ENCODE results near the gene MRPL38.
"Not testable (repeated sequence)": the region's sequence is repeated elsewhere in the genome, so short reads cannot be mapped to it uniquely, and the experiment has no call there.

Gene MRPL38

GRCh38 chr17:75895370-75896155 lies 9.1 kb downstream of the MRPL38 start:
- peak in 1 of 2 donors; percentile 7 for DNase-seq

DNA sequence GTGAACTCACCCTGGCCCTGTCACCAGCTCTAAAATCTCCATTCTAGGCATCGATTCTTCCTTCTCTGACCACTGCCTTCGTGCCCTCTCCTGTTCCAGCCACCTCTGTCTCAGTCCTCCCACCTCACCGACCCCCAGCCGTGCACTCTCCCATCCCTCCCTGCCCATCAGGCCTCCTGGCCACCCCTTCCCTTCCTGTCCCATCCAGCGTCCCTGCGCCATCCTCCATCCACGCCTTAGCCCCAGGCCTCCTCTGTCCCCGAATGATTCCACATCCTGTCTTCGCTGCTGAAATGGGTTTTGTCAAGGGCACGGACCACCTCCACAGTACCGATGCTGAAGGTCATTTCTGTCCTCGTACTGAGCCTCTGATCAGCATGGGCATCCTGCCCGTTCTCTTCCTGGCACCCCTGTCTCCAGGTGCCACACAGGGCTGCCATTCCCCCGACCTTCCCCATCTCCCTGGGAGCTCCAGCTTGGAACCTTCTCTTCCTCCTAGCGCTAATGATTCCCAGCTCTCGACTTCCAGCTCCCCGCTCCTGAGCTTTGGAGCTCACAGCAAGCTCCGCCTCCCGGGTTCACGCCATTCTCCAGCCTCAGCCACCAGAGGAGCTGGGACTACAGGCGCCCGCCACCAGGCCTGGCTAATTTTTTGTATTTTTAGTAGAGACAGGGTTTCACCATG lies 10.5 kb downstream of the MRPL38 start:
- no peak for DNase-seq

DNA sequence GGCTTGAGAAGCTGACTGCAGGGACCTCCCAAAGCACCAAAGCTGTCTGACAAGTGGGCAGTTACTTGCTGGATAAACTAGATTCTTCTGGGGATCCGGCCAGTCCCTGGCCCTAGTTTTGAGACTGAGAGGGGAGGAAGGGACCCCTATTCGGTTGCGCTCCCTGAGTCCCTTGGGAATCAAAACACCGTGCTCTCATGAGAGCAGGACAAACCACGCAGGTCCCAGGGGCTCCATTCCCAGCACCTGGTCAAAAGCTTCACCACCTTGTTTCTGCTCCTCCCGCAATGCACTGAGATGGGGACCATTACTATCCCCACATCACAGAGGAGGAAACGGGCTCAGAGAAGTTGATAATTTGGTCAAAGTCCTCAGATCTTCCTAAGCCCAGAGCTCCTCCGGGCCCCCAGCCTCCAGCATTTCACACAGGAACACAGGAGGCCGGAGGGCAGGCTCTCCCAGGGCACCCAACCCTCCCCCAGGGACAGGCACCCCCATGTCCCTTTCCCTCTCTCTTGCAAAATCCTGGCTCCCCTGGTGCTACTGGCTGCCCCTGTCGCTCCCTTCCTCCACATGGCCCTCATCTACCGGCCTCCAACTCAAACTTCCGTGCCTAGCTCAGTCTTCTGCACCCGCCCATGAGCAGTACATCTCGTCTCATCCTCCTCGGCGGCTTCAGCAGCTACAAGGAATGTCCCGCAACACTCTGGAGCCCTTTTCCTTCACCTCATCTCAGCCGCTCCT lies 11.2 kb downstream of the MRPL38 start:
- DNase-seq = no peak

GRCh38 chr17:75892556-75893224 lies 12.0 kb downstream of the MRPL38 start:
- DNase-seq = no peak

DNA sequence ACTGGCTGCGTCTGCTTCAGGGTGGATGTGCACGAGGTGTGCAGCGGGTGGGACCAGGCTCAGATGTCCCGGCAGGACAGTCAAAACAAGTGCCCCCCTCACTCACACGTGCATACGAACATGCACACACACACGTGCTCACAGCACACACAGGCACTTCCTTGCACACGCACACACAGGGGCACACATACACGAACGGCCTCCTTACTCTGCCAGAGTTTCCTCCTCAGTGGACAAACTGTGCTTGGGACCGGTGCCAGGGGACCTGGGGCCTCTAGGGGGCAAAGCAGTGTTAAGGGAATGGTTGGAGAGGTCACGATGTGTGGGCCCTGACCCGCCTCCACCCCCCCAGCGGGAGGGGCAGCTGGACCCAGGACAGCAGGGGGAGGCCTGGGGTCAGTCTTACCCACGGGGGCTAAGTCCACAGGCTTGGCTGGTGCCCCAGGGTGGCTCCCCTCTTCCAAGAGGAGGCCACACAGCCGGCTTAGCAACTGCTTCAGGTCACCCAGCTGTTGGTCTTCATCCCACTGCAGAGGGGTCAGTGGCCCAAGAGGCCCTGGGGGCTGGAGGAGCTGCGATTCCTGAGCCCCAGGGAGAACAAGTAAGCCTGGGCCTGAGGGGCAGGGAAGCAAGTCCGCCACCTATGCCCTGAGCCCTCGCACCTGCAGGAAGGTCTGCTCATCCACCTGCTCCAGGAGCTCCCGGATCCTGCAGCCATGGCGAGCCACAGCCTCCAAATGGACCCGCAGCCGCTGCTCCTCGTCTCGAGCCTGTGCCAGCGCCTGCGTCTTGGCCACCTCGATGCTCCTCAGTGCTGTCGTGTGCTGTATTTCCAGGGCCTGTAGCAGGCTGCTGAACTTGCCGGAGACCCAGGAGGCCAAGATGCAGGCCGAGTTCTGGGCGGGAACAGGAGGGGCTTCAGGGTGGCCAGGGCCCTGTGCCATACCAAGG lies 12.8 kb downstream of the MRPL38 start:
- no peak for DNase-seq

GRCh38 chr17:75891022-75891604 lies 13.6 kb downstream of the MRPL38 start:
- no peak for DNase-seq

GRCh38 chr17:75889454-75889853 lies 15.2 kb downstream of the MRPL38 start:
- DNase-seq = no peak

DNA sequence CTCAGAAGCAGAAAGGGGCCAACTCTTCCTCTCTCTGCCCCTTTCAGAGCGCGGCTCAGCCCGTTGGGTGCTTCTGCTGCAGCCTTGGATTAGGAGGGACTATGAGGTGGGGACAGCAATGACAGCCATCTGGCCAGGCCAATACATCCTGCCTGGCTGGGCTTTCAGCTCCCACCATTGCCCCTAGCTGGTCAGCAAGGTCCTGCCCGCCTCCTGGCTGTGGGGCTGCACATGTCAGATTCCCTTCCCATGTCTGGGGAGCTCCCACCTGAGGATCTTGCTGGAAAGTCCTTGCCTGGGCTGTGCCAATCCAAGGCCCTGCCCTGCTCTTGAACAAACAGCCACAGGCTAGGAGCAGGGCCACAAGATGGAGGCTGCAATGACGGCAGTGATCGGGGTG lies 16.2 kb downstream of the MRPL38 start:
- DNase-seq = no peak

GRCh38 chr17:75885860-75886259 lies 18.8 kb downstream of the MRPL38 start:
- not testable (repeated sequence) for DNase-seq

DNA sequence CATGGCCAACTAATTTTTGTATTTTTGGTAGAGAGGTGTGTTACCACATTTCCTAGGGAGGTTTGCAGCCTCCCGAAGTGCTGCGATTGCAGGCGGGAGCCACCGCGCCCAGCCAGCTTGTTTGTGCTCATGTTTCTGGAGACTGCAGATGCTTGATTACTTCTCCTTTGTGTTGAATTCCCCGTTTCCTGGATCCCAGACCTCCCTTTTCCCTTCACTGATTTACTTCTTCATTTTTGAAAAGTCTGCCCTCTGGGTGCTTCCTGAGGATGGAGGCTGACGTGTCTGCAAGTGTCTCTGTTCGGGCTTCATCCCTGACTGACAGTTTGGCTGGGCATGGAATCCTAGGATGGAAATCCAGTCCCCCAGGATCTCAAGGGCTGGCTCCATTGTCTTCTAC lies 19.3 kb downstream of the MRPL38 start:
- DNase-seq = peak in 1 of 2 donors; percentile 10

- DNase-seq = no peak
Observed at GRCh38 chr17:75881678-75882454, 22.8 kb downstream of the MRPL38 start.

DNA sequence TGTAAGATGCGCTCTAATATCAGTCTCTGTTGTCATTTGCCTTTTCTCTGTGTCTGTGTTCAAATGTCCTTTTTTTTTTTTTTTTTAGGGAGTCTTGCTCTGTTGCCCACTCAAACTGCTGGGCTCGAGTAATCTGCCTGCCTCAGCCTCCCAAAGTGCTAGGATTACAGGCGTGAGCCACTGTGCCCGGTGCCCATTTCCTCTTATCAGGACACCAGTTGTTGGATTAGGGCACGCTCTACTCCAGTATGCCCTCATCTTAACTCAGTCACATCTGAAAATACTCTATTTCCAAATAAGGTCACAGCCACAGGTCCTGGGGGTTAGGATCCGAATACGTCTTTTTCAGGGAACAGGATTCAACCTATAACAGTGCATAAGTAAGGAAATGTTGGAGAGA lies 24.4 kb downstream of the MRPL38 start:
- DNase-seq = no peak

DNA sequence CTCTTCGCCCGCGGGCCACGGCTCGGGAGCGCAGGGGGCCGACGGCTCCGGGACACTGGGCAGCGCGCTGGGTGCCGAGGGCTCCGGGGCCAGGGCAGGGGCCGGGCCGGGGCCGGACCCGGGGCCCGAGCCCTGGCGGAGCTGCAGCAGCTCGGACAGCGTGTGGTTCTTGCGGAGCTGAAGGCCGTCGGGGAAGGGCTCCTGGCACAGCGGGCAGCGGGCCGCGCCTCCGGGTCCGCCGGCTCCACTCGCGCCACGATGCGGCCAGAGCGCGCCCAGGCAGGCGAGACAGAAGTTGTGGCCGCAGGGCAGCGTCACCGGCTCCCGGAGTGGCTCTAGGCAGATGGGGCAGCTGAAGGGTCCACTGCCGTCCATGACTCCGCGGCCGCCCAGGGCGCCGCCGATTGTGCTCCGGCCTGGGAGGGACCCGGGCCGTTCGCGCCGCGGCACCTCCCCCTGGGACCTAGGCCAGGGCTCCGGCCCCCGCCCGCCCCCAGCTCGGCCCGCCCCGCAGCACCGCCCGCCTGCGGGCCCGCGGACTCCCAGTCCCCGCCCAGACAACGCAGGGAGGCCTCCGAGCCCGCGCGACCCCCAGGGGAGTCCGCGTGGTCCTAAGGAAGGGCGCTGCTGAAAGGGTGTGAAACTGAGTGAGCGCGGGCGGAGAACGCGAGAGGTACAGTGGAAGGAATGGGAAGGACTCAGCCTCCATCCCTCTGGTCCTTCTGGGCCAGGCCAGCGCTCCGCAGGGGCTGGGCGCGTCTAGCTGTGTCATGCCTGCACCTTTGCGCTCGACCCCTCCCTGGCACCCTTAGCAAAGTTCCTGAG lies 26.3 kb downstream of the MRPL38 start, which contains the start of gene TRIM47:
Gene TRIM47 (minus strand): TSS at position 408 of the 825 bp plus-strand sequence. CDS start 33 bp downstream, at position 375.
- peak in 1 of 2 donors; percentile 36 for DNase-seq

- DNase-seq = peak in 1 of 2 donors; percentile 36
Observed at GRCh38 chr17:75877752-75878173, 26.9 kb downstream of the MRPL38 start.

DNA sequence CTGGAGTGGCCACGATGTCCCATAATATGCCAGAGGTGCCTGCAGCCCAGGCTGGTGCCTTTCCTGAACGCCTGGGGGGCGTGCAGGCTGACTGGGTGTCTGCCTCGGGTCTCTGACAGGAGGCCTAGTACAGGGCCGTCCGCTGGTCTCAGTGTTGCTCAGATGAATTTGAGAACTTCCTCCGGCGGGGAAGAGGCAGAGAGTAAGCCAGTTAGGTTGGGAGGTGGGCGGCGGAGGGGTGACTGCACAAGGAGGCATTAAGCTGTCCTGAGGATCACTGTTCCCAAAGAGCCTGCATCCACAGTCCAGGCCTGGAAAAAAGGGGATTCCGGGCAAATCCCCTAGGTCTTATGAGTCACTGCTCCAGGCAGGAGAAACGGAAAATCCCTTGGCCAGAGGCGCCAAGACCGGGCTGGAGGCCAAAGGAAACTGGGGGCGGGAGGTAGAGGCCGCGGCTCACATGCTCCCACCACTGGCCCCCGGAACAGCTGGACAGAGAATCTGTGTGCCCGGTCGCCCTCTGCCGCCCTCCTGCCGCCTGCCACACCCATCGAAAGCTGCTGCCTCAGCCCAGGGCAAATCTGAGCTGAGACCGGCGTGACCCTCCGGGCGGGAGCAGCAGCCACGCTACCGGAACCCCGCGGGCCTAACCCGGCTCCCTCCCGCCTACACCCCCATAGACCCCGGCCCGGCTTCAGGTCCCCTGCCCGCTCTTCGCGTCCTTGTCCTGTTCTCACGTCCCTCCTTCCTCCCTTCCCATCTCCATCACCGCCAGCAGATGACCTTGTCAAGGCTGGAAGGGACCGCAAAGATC lies 27.5 kb downstream of the MRPL38 start:
- no peak for DNase-seq

- DNase-seq = no peak
Observed at GRCh38 chr17:75876190-75876937, 28.3 kb downstream of the MRPL38 start.

DNA sequence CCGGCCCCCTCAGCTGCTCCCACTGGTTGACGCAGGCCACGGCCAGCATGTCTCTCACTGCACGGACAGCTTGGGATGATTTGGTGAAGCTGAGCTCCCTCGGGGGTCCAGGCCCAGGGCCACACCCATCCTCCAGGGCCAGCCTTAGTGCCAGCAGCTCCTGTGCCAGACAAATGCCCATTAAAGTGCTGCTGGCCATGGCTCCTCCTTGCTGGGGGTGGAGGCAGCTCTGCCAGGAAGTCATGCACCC lies 28.8 kb downstream of the MRPL38 start:
- no peak for DNase-seq

Data from bone marrow (tissue), 2 donors.